Caco-2 (cell line): ENCODE data around the gene PELI1. TPM values are rescaled to one million over a fixed set of nuclear protein-coding genes. Genes with fewer than 3 reads are reported as not detected.

Source experiments
- BruUV-seq: library from RNA; stranded (reverse); fragments of 400-500 nt; replicated peaks from 2 replicates; lab custom pipeline; 2021; lab: Mats Ljungman, UMichigan
- CTCF ChIA-PET: fragments of 300-600 bp; sonication (Branson Sonifier 250); formaldehyde crosslinking; loops from one replicate; lab custom pipeline; 2022; ENCODE audit warnings: antibody characterized with exemption; lab: Charles Lee
- POLR2A ChIA-PET: fragments of 300-600 bp; sonication (Branson Sonifier 250); formaldehyde crosslinking; loops from one replicate; lab custom pipeline; 2022; ENCODE audit warnings: antibody characterized with exemption; lab: Charles Lee
- DNase-seq, 2 experiments: peaks; one replicate each; pipeline versions ENCODE4 v3.0.0 to v3.0.0-alpha.2; 2020 to 2022
- H3K27me3 ChIP-seq: replicated peaks from 2 replicates; pipeline ENCODE4 v1.6.0; 2011; ENCODE audit warnings: low read length; ENCODE audit not compliant: control insufficient read depth, insufficient read depth
- H3K36me3 ChIP-seq: 2 replicates; pipeline ENCODE4 v1.5.1; 2011; ENCODE audit warnings: low read length; ENCODE audit not compliant: control insufficient read depth, insufficient read depth
- H3K4me1 ChIP-seq: fragments of 250-450 bp; sonication (Bioruptor Pico); 2 replicates; pipeline ENCODE4 v1.5.1; 2020; ENCODE audit warnings: mild to moderate bottlenecking
- H3K4me3 ChIP-seq: 2 replicates; pipeline ENCODE4 v1.5.1; 2011; ENCODE audit warnings: low read depth, mild to moderate bottlenecking, control low read depth, low read length
- H3K9me3 ChIP-seq: fragments of 250-450 bp; sonication (Bioruptor Pico); 2 replicates; pipeline ENCODE4 v1.5.1; 2020; ENCODE audit warnings: mild to moderate bottlenecking, moderate library complexity
- H3K27ac Mint-ChIP-seq: one replicate; pipeline ENCODE4 v1.8.0; 2022; ENCODE audit warnings: mixed read lengths; ENCODE audit not compliant: unreplicated experiment
- H3K27me3 Mint-ChIP-seq: one replicate; pipeline ENCODE4 v1.8.0; 2022; ENCODE audit warnings: mixed read lengths; ENCODE audit not compliant: insufficient read depth, unreplicated experiment
- H3K36me3 Mint-ChIP-seq: one replicate; pipeline ENCODE4 v1.8.0; 2022; ENCODE audit warnings: mild to moderate bottlenecking, mixed read lengths; ENCODE audit not compliant: insufficient read depth, unreplicated experiment
- H3K4me1 Mint-ChIP-seq: one replicate; pipeline ENCODE4 v1.8.0; 2022; ENCODE audit warnings: low read depth, mixed read lengths; ENCODE audit not compliant: unreplicated experiment
- H3K4me3 Mint-ChIP-seq: one replicate; pipeline ENCODE4 v1.8.0; 2022; ENCODE audit warnings: mild to moderate bottlenecking, moderate library complexity, mixed read lengths; ENCODE audit not compliant: unreplicated experiment
- H3K9me3 Mint-ChIP-seq: one replicate; pipeline ENCODE4 v1.8.0; 2022; ENCODE audit warnings: mixed read lengths; ENCODE audit not compliant: unreplicated experiment
- intact Hi-C: fragments of 100-400 bp; cut with micrococcal nuclease; formaldehyde crosslinking; loops from one replicate; pipeline ENCODE4 v1.10.0; 2022; ENCODE audit not compliant: unreplicated experiment
- total RNA-seq: library from RNA; stranded (reverse); gene quantifications from 2 replicates; pipeline ENCODE4 v1.2.3, GENCODE V29; 2022
- TF ChIP-seq, protein P1 (sequence below), 2 experiments: fragments of 200-600 bp in 1 of 2; IDR thresholded peaks; 1 replicate in 1 of 2; 2 replicates in 1 of 2; pipeline versions ENCODE4 v1.5.1 to v1.8.0; 2011 to 2022; ENCODE audit warnings: antibody characterized with exemption in 1 of 2, control low read depth in 1 of 2, inconsistent platforms in 1 of 2, low read depth in 1 of 2, low read length in 1 of 2, mild to moderate bottlenecking in 1 of 2, moderate library complexity in 1 of 2; ENCODE audit not compliant: insufficient read depth in 1 of 2, severe bottlenecking in 1 of 2, unreplicated experiment in 1 of 2

The PELI1 gene
- total RNA-seq, 1 experiment from 2014 or later: 64.1 TPM

GRCh38 chr2:64168201-64168600 lies 24.0 kb upstream of the PELI1 start:
- Mint-ChIP-seq H3K27ac (no peak overlapping the region), H3K4me1 (peaks cover 4% of the 10 kb centered on the region), H3K4me3 (no peak overlapping the region), H3K36me3 (no peaks in the 10 kb centered on the region), H3K27me3 (no peaks in the 10 kb centered on the region), H3K9me3 (no peaks in the 10 kb centered on the region)
- TF ChIP-seq, protein P1, sequence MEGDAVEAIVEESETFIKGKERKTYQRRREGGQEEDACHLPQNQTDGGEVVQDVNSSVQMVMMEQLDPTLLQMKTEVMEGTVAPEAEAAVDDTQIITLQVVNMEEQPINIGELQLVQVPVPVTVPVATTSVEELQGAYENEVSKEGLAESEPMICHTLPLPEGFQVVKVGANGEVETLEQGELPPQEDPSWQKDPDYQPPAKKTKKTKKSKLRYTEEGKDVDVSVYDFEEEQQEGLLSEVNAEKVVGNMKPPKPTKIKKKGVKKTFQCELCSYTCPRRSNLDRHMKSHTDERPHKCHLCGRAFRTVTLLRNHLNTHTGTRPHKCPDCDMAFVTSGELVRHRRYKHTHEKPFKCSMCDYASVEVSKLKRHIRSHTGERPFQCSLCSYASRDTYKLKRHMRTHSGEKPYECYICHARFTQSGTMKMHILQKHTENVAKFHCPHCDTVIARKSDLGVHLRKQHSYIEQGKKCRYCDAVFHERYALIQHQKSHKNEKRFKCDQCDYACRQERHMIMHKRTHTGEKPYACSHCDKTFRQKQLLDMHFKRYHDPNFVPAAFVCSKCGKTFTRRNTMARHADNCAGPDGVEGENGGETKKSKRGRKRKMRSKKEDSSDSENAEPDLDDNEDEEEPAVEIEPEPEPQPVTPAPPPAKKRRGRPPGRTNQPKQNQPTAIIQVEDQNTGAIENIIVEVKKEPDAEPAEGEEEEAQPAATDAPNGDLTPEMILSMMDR (IDR thresholded peaks at IDR 0.05; ENCODE audit: insufficient read depth in 1 of 2, low read depth in 1 of 2, low read length in 1 of 2, severe bottlenecking in 1 of 2, unreplicated experiment in 1 of 2): no peak
- no peaks in the 10 kb centered on the region for H3K9me3 ChIP-seq
- peaks cover 9% of the 10 kb centered on the region for H3K4me1 ChIP-seq
- H3K4me3 ChIP-seq: no peak overlapping the region
- no peaks in the 10 kb centered on the region for H3K36me3 ChIP-seq
- intact Hi-C loops: no loop called here
- ChIA-PET CTCF (no interaction called here), POLR2A (no interaction called here)
- no peaks in the 10 kb centered on the region for H3K27me3 ChIP-seq
- BruUV-seq: no TSS peak
- no peak for DNase-seq

DNA sequence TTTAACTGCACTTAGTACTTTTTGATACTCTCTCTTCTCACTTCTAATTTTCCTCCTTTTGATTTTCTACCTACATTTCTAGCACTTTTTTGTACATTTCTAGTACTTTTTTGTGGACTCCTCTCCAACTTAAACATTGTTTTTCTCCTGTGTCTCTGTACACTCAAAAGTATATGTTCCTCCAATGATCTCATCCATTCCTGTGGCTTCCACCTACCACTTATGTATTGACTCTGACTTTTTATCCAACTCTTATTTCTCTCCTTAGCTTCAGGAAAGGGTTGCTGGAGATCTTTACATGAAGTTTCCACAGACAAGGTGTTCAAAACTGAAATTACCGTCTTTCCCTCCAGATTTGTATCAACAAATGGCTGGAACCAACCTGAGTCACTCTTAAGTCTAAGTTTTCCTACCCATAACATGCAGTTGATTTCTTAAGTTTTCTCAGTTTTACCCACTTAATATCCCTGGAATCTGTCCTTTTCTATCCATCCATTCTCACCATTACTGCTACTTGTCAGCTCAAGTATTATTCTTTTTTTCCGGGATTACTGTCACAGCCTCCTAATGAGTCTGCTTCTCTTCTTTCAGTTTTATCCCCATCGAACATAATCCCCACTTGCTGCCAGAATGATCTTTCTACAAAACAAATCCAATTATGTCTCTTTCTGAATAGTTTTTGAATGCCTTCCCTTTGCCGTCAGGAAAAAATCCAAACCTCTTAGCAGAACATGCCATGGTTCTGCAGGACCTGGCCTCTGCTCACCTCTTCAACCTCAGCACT lies 22.6 kb upstream of the PELI1 start:
- no peak for DNase-seq
- CTCF ChIA-PET: no interaction called here
- Histone ChIP-seq H3K4me1 (no peaks in the 10 kb centered on the region), H3K9me3 (no peaks in the 10 kb centered on the region), H3K27me3 (no peaks in the 10 kb centered on the region), H3K4me3 (no peak overlapping the region), H3K36me3 (no peaks in the 10 kb centered on the region)
- intact Hi-C loops: no loop called here
- H3K27me3 Mint-ChIP-seq: no peaks in the 10 kb centered on the region
- H3K36me3 Mint-ChIP-seq: no peaks in the 10 kb centered on the region
- no peaks in the 10 kb centered on the region for H3K9me3 Mint-ChIP-seq
- no peak overlapping the region for H3K27ac Mint-ChIP-seq
- BruUV-seq: no TSS peak
- TF ChIP-seq, protein P1 (IDR thresholded peaks at IDR 0.05; ENCODE audit: insufficient read depth in 1 of 2, low read depth in 1 of 2, low read length in 1 of 2, severe bottlenecking in 1 of 2, unreplicated experiment in 1 of 2): no peak
- no peaks in the 10 kb centered on the region for H3K4me1 Mint-ChIP-seq
- no peak overlapping the region for H3K4me3 Mint-ChIP-seq
- POLR2A ChIA-PET: no interaction called here

GRCh38 chr2:64166212-64166611 lies 22.0 kb upstream of the PELI1 start:
- TF ChIP-seq, protein P1 (IDR thresholded peaks at IDR 0.05; ENCODE audit: insufficient read depth in 1 of 2, low read depth in 1 of 2, low read length in 1 of 2, severe bottlenecking in 1 of 2, unreplicated experiment in 1 of 2): no peak
- no TSS peak for BruUV-seq
- Histone ChIP-seq H3K27me3 (no peaks in the 10 kb centered on the region), H3K4me3 (no peak overlapping the region), H3K4me1 (no peaks in the 10 kb centered on the region), H3K9me3 (no peaks in the 10 kb centered on the region), H3K36me3 (no peaks in the 10 kb centered on the region)
- Mint-ChIP-seq H3K27me3 (no peaks in the 10 kb centered on the region), H3K36me3 (no peaks in the 10 kb centered on the region), H3K9me3 (no peaks in the 10 kb centered on the region), H3K4me1 (no peaks in the 10 kb centered on the region), H3K4me3 (no peak overlapping the region), H3K27ac (no peak overlapping the region)
- intact Hi-C loops: no loop called here
- ChIA-PET CTCF (no interaction called here), POLR2A (no interaction called here)
- no peak for DNase-seq
